Measurements from ENCODE around the gene COA8. TPM values are rescaled to one million over a fixed set of nuclear protein-coding genes. Genes with fewer than 3 reads are reported as not detected.

COA8 gene
- total RNA-seq, 1 experiment from 2014 or later = 47.2 TPM

- Histone ChIP-seq H3K27me3 (no peaks in the 10 kb centered on the region), H3K4me3 (no peak overlapping the region), H3K36me3 (peaks cover 31% of the 10 kb centered on the region), H3K4me1 (peaks cover 14% of the 10 kb centered on the region), H3K27ac (no peak overlapping the region), H3K9me3 (replicated peaks) (no peaks in the 10 kb centered on the region)
- DNase-seq = no peak
Measured at GRCh38 chr14:103559766-103560165, 3.0 kb upstream of the COA8 start.

GRCh38 chr14:103560691-103561090, 2.1 kb upstream of the COA8 start:
- Histone ChIP-seq H3K9me3 (replicated peaks) (no peaks in the 10 kb centered on the region), H3K4me1 (peaks cover 14% of the 10 kb centered on the region), H3K27me3 (no peaks in the 10 kb centered on the region), H3K4me3 (peak overlapping the region; percentile 94), H3K27ac (no peak overlapping the region), H3K36me3 (peaks cover 31% of the 10 kb centered on the region)
- no peak for DNase-seq

GRCh38 chr14:103561381-103562178, 1.2 kb upstream of the COA8 start:
- Histone ChIP-seq H3K9me3 (replicated peaks) (no peaks in the 10 kb centered on the region), H3K36me3 (peaks cover 31% of the 10 kb centered on the region), H3K4me1 (peaks cover 14% of the 10 kb centered on the region)

GRCh38 chr14:103562179-103562428, 656 bp upstream of the COA8 start:
- Histone ChIP-seq H3K4me3 (peak overlapping the region; percentile 94), H3K36me3 (peaks cover 29% of the 10 kb centered on the region), H3K4me1 (peaks cover 14% of the 10 kb centered on the region), H3K27me3 (no peaks in the 10 kb centered on the region), H3K27ac (peak overlapping the region; percentile 71), H3K9me3 (replicated peaks) (no peaks in the 10 kb centered on the region)
- DNase-seq = peak in 1 of 2 experiments; percentile 57

More at GRCh38 chr14:103561381-103562178, 1.2 kb upstream of the COA8 start:
- H3K27me3 ChIP-seq = no peaks in the 10 kb centered on the region
- peak overlapping the region; percentile 94 for H3K4me3 ChIP-seq
- peak overlapping the region; percentile 71 for H3K27ac ChIP-seq
- DNase-seq = peak; percentile 55 to 60

- Histone ChIP-seq H3K9me3 (replicated peaks) (no peaks in the 10 kb centered on the region), H3K36me3 (peaks cover 20% of the 10 kb centered on the region), H3K27ac (peak overlapping the region; percentile 71; the same call in 1 of the 2 replicates), H3K4me1 (peaks cover 10% of the 10 kb centered on the region), H3K4me3 (peak overlapping the region; percentile 94), H3K27me3 (no peaks in the 10 kb centered on the region)
- no peak for DNase-seq
Measured at GRCh38 chr14:103563226-103563620, 463 bp downstream of the COA8 start.

GRCh38 chr14:103563844-103564505, 1.2 kb downstream of the COA8 start:
- Histone ChIP-seq H3K36me3 (peaks cover 19% of the 10 kb centered on the region), H3K4me1 (peaks cover 4% of the 10 kb centered on the region), H3K27me3 (no peaks in the 10 kb centered on the region), H3K9me3 (replicated peaks) (no peaks in the 10 kb centered on the region), H3K27ac (no peak overlapping the region), H3K4me3 (peak overlapping the region; percentile 94)
- no peak for DNase-seq

GRCh38 chr14:103568952-103569351, 6.2 kb downstream of the COA8 start:
- Histone ChIP-seq H3K4me1 (no peaks in the 10 kb centered on the region), H3K27ac (no peak overlapping the region), H3K4me3 (no peak overlapping the region), H3K36me3 (peaks cover 12% of the 10 kb centered on the region), H3K27me3 (no peaks in the 10 kb centered on the region), H3K9me3 (replicated peaks) (no peaks in the 10 kb centered on the region)
- no peak for DNase-seq

GRCh38 chr14:103569408-103569807, 6.6 kb downstream of the COA8 start:
- H3K27ac ChIP-seq = no peak overlapping the region

GRCh38 chr14:103574104-103574503, 11.3 kb downstream of the COA8 start:
- Histone ChIP-seq H3K36me3 (peaks cover 24% of the 10 kb centered on the region), H3K27me3 (no peaks in the 10 kb centered on the region), H3K9me3 (replicated peaks) (no peaks in the 10 kb centered on the region), H3K4me3 (no peak overlapping the region), H3K27ac (no peak overlapping the region), H3K4me1 (peaks cover 8% of the 10 kb centered on the region; the same call in 1 of the 2 replicates)
- no peak for DNase-seq

More at GRCh38 chr14:103569408-103569807, 6.6 kb downstream of the COA8 start:
- no peaks in the 10 kb centered on the region for H3K9me3 ChIP-seq (replicated peaks)
- H3K4me3 ChIP-seq = no peak overlapping the region
- DNase-seq = no peak
- peaks cover 12% of the 10 kb centered on the region for H3K36me3 ChIP-seq
- H3K4me1 ChIP-seq = no peaks in the 10 kb centered on the region
- no peaks in the 10 kb centered on the region for H3K27me3 ChIP-seq

- Histone ChIP-seq H3K4me3 (no peak overlapping the region), H3K9me3 (replicated peaks) (no peaks in the 10 kb centered on the region), H3K27me3 (no peaks in the 10 kb centered on the region), H3K4me1 (peaks cover 8% of the 10 kb centered on the region; the same call in 1 of the 2 replicates), H3K36me3 (peaks cover 28% of the 10 kb centered on the region), H3K27ac (no peak overlapping the region)
- DNase-seq = no peak
Measured at GRCh38 chr14:103574707-103575285, 12.0 kb downstream of the COA8 start.

- H3K9me3 ChIP-seq (replicated peaks) = no peaks in the 10 kb centered on the region
- peaks cover 29% of the 10 kb centered on the region for H3K36me3 ChIP-seq
- H3K27ac ChIP-seq = no peak overlapping the region
- no peaks in the 10 kb centered on the region for H3K27me3 ChIP-seq
- DNase-seq = peak; percentile 89 to 90
- H3K4me1 ChIP-seq = peaks cover 8% of the 10 kb centered on the region; the same call in 1 of the 2 replicates
- no peak overlapping the region for H3K4me3 ChIP-seq
Measured at GRCh38 chr14:103576371-103577024, 13.7 kb downstream of the COA8 start.

GRCh38 chr14:103578401-103579075, 15.8 kb downstream of the COA8 start:
- Histone ChIP-seq H3K27ac (no peak overlapping the region), H3K4me1 (peaks cover 8% of the 10 kb centered on the region; the same call in 1 of the 2 replicates), H3K9me3 (replicated peaks) (no peaks in the 10 kb centered on the region), H3K27me3 (no peaks in the 10 kb centered on the region), H3K36me3 (peaks cover 25% of the 10 kb centered on the region), H3K4me3 (no peak overlapping the region)
- DNase-seq = no peak

GRCh38 chr14:103581206-103581605, 18.4 kb downstream of the COA8 start:
- Histone ChIP-seq H3K4me3 (no peak overlapping the region), H3K9me3 (replicated peaks) (no peaks in the 10 kb centered on the region), H3K27ac (no peak overlapping the region), H3K36me3 (peaks cover 20% of the 10 kb centered on the region; the same call in 1 of the 2 replicates), H3K27me3 (no peaks in the 10 kb centered on the region), H3K4me1 (peaks cover 8% of the 10 kb centered on the region; the same call in 1 of the 2 replicates)
- no peak for DNase-seq

- Histone ChIP-seq H3K27ac (no peak overlapping the region), H3K9me3 (replicated peaks) (no peaks in the 10 kb centered on the region), H3K4me3 (no peak overlapping the region), H3K4me1 (no peaks in the 10 kb centered on the region; the same call in 1 of the 2 replicates), H3K36me3 (peaks cover 25% of the 10 kb centered on the region), H3K27me3 (no peaks in the 10 kb centered on the region)
- DNase-seq = no peak
Measured at GRCh38 chr14:103581954-103582703, 19.4 kb downstream of the COA8 start.

Data from SJCRH30 (cell line).